Measurements from ENCODE around the gene METTL4.

The METTL4 gene

GRCh38 chr18:2570772-2571199, 519 bp downstream of the METTL4 start:
- H4K20me1 ChIP-seq: peaks cover 0 to 8% (median 0%) of the 10 kb centered on the region in 11 experiments; a peak in 2 of 22 replicates
- H3K27me3 ChIP-seq: no peaks in the 10 kb centered on the region
- peak overlapping the region; percentile 88 to 99 (median 95) for H3K27ac ChIP-seq
- peak overlapping the region; percentile 63 to 91 (median 79) for H3K4me3 ChIP-seq
- peaks cover 6 to 43% (median 17%) of the 10 kb centered on the region in 11 experiments; a peak in 20 of 22 replicates for H3K36me3 ChIP-seq
- TF ChIP-seq Cebpa-rat (IDR thresholded peaks at IDR 0.05): no peak
- peaks cover 24 to 42% (median 38%) of the 10 kb centered on the region in 10 experiments for H3K4me1 ChIP-seq
- no peaks in the 10 kb centered on the region for H3K9me3 ChIP-seq (replicated peaks in 1 of 11)
- H3K9ac ChIP-seq: peak overlapping the region; percentile 88 to 98 (median 91)
- H3K4me2 ChIP-seq: peak overlapping the region; percentile 63 to 90 (median 81)

DNA sequence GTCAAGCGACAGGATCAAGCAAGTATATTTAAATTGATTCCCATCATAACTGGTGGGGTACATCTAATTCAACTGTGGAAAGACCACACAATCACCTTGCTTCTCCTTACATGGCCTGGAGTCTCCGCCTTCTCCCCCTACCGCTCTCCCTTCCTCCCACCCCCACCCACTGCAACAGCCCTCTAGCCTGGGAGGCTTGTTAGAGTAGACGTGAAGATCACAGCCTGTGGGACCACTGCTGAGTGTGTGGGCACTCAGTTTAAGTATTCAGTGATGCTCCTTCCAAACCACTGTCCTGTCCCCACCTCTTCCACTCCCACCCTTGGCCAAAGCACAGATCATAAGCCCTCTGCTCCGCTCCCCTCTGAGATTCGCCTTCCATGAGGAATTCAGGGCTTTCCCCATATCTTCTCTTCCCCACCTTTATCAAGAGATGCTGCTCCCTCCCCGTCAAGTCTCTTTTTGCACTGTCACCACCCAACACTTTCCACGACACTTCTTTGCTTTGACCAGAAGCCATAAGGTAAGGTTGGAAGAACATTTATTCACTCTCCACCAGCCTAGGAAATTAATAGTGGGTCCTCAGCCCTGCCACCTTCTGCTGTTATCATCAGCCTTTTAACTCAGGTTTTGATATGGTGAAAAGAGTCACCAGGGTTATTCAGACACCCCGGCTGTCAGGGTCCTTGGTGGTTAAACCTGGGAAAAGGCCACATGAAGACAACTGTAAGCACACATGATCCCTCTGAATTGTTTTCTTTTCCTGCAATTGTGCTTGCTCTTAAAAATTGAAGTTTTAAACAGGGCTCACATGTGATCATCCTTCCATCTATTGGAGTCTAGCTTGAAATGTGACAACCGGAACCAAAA, 1.7 kb downstream of the METTL4 start:
- Histone ChIP-seq H3K4me3 (peak overlapping the region; percentile 63 to 91 (median 79); a peak in 19 of 20 replicates), H3K9ac (peak overlapping the region; percentile 88 to 98 (median 91)), H3K27me3 (no peaks in the 10 kb centered on the region), H3K4me2 (peak overlapping the region; percentile 63 to 90 (median 81)), H3K36me3 (peaks cover 6 to 42% (median 14%) of the 10 kb centered on the region in 11 experiments; a peak in 19 of 22 replicates), H3K27ac (peak overlapping the region in 6 of 11 experiments; percentile 88 to 95 (median 93); a peak in 8 of 22 replicates), H3K4me1 (peaks cover 24 to 41% (median 38%) of the 10 kb centered on the region in 10 experiments), H4K20me1 (peaks cover 0 to 8% (median 0%) of the 10 kb centered on the region in 11 experiments; a peak in 2 of 22 replicates), H3K9me3 (replicated peaks in 1 of 11) (no peaks in the 10 kb centered on the region)
- TF ChIP-seq Cebpa-rat (IDR thresholded peaks at IDR 0.05): no peak

- Histone ChIP-seq H3K9me3 (replicated peaks in 1 of 11) (no peaks in the 10 kb centered on the region), H3K4me3 (no peak overlapping the region), H3K4me1 (peaks cover 20 to 31% (median 30%) of the 10 kb centered on the region in 10 experiments), H3K4me2 (0 out of 22 replicates have a peak overlapping the region, but pooled peaks of 1 of the 11 experiments have one; percentile 90), H3K36me3 (peaks cover 7 to 43% (median 20%) of the 10 kb centered on the region in 11 experiments; a peak in 18 of 22 replicates), H4K20me1 (peaks cover 0 to 8% (median 0%) of the 10 kb centered on the region in 11 experiments; a peak in 1 of 22 replicates), H3K27ac (no peak overlapping the region), H3K9ac (no peak overlapping the region), H3K27me3 (no peaks in the 10 kb centered on the region)
- TF ChIP-seq Cebpa-rat (IDR thresholded peaks at IDR 0.05): no peak
These were observed 2.7 kb downstream of the METTL4 start for GRCh38 chr18:2568605-2569004.

GRCh38 chr18:2568129-2568528, 3.2 kb downstream of the METTL4 start:
- H3K9me3 ChIP-seq (replicated peaks in 1 of 11): no peaks in the 10 kb centered on the region
- peaks cover 16 to 27% (median 26%) of the 10 kb centered on the region in 10 experiments for H3K4me1 ChIP-seq
- H3K4me3 ChIP-seq: no peak overlapping the region
- peaks cover 0 to 5% (median 0%) of the 10 kb centered on the region in 11 experiments; a peak in 1 of 22 replicates for H4K20me1 ChIP-seq
- no peaks in the 10 kb centered on the region for H3K27me3 ChIP-seq
- H3K4me2 ChIP-seq: no peak overlapping the region
- no peak overlapping the region for H3K27ac ChIP-seq
- H3K36me3 ChIP-seq: peaks cover 11 to 44% (median 20%) of the 10 kb centered on the region in 11 experiments; a peak in 19 of 22 replicates
- no peak for TF ChIP-seq Cebpa-rat (IDR thresholded peaks at IDR 0.05)
- no peak overlapping the region for H3K9ac ChIP-seq

DNA sequence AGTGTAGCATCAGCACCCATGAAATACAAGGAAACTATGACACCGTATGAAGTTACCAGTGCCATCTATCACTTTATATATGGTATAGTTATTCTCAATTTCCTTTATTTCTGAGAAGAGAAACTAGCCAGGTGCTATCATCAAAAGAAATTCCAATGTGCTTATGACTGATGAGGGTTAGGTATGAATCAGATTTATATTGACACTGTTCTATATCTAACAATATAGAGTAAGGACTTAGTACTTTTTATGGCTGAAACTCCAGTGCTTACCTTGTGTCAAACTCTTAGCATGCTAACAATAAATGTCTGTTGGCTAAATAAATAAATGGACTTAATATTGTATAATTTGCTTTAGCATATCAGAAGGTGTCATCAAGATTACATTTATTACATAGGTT, 6.9 kb downstream of the METTL4 start:
- no peak for TF ChIP-seq Cebpa-rat (IDR thresholded peaks at IDR 0.05)
- Histone ChIP-seq H3K27ac (no peak overlapping the region), H3K4me2 (no peak overlapping the region), H3K27me3 (no peaks in the 10 kb centered on the region), H3K4me3 (no peak overlapping the region), H3K4me1 (peaks cover under 1 to 4% (median 1%) of the 10 kb centered on the region in 10 experiments; a peak in 15 of 20 replicates), H3K36me3 (peaks cover 24 to 66% (median 38%) of the 10 kb centered on the region in 11 experiments; a peak in 21 of 22 replicates), H3K9ac (no peak overlapping the region), H4K20me1 (no peaks in the 10 kb centered on the region), H3K9me3 (replicated peaks in 1 of 11) (no peaks in the 10 kb centered on the region)

- Histone ChIP-seq H3K9me3 (replicated peaks in 1 of 11) (no peaks in the 10 kb centered on the region), H3K4me2 (no peak overlapping the region), H4K20me1 (no peaks in the 10 kb centered on the region), H3K27me3 (no peaks in the 10 kb centered on the region), H3K27ac (no peak overlapping the region), H3K9ac (no peak overlapping the region), H3K36me3 (peaks cover 11 to 36% (median 26%) of the 10 kb centered on the region in 11 experiments; a peak in 20 of 22 replicates), H3K4me1 (no peaks in the 10 kb centered on the region), H3K4me3 (no peak overlapping the region)
- TF ChIP-seq Cebpa-rat (IDR thresholded peaks at IDR 0.05): no peak
These were observed 12.1 kb downstream of the METTL4 start for GRCh38 chr18:2559249-2559648.

DNA sequence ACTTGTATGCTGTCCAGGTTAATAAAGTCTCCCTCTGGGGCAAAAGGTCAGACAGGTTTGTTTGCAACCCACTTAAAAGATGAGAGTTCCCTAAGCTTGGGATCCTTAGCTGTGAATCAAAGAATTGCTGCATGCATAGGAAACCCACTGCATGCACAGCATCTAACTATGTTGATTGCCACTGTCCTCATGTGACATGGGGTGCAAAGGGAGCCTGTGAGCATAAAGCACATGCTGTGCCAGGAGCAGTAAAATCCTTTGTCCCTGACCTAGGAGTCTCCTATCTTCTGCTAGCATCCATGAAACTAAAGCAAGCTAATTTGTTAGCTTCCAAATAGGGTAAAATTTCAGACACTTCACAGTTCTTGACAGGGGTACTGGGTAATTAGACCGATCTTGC, 13.8 kb downstream of the METTL4 start:
- no peaks in the 10 kb centered on the region for H3K4me1 ChIP-seq
- H4K20me1 ChIP-seq: no peaks in the 10 kb centered on the region
- H3K9me3 ChIP-seq (replicated peaks in 1 of 11): no peaks in the 10 kb centered on the region

DNA sequence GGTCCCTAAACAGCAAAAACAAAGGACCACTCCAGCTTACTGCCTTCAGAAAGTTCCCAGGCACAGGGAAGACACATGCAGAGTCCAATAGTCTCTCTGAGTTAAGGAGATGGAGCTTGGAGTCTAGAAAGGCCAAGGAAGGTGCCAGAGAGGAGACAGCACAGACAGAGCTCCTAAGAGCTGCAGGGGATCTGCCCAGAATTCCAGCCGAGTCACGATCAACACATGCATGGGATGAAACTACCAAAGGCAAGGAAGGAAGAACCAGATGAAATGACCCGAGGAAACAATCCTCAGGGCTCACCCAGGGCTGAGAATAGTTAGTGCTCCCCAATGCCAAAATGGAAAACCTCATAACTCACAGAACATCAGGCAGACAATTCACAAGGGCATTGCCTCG, 15.4 kb downstream of the METTL4 start:
- Histone ChIP-seq H3K27me3 (no peaks in the 10 kb centered on the region), H3K9me3 (replicated peaks in 1 of 11) (no peaks in the 10 kb centered on the region), H3K4me3 (no peak overlapping the region), H4K20me1 (no peaks in the 10 kb centered on the region), H3K4me1 (no peaks in the 10 kb centered on the region), H3K36me3 (peaks cover 0 to 15% (median 7%) of the 10 kb centered on the region in 11 experiments; a peak in 11 of 22 replicates), H3K9ac (no peak overlapping the region), H3K27ac (no peak overlapping the region), H3K4me2 (no peak overlapping the region)
- no peak for TF ChIP-seq Cebpa-rat (IDR thresholded peaks at IDR 0.05)

More for the DNA sequence above, 13.8 kb downstream of the METTL4 start:
- Histone ChIP-seq H3K9ac (no peak overlapping the region), H3K27ac (no peak overlapping the region), H3K36me3 (peaks cover 5 to 19% (median 13%) of the 10 kb centered on the region in 11 experiments; a peak in 18 of 22 replicates), H3K4me3 (no peak overlapping the region), H3K27me3 (no peaks in the 10 kb centered on the region), H3K4me2 (no peak overlapping the region)
- TF ChIP-seq Cebpa-rat (IDR thresholded peaks at IDR 0.05): no peak

DNA sequence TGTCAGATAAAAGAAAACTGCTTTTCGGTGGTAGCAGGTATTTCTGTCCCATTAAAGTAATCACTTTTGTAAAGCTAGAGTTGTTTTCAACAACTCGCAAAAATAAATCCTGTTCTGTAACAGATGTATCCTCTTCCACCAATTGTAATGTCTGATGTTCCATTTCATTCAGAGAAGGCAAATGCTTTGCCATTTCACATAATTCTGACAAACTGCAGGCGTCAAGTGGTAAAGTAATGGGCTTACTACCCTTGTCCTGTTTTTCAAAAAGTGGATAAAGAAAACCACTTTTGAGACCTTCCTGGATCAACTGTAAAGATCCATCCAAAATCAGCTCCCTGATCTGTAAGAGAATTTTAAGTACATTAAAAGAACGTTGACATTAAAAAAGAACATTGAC, 16.6 kb downstream of the METTL4 start:
- no peaks in the 10 kb centered on the region for H4K20me1 ChIP-seq
- H3K9me3 ChIP-seq (replicated peaks in 1 of 11): no peaks in the 10 kb centered on the region
- H3K27me3 ChIP-seq: no peaks in the 10 kb centered on the region
- no peak overlapping the region for H3K4me3 ChIP-seq
- TF ChIP-seq Cebpa-rat (IDR thresholded peaks at IDR 0.05): no peak
- H3K4me1 ChIP-seq: no peaks in the 10 kb centered on the region
- H3K4me2 ChIP-seq: no peak overlapping the region
- H3K9ac ChIP-seq: no peak overlapping the region
- H3K36me3 ChIP-seq: peaks cover 0 to 23% (median 7%) of the 10 kb centered on the region in 11 experiments; a peak in 12 of 22 replicates
- no peak overlapping the region for H3K27ac ChIP-seq

All from BLaER1 treated with 17β-estradiol and CSF1 and Interleukin-3, amounts not matched to agents 10 nM and 100 nM (cell line).